T-helper 17 cell (primary cell): ENCODE measurements around the gene PLEKHM3. TPM values are rescaled to one million over a fixed set of nuclear protein-coding genes. Genes with fewer than 3 reads are reported as not detected.
A peak's percentile ranks its signal among the peaks of the same experiment; 100 is the strongest.

Experiments used
- ATAC-seq: fragments of 150-1000 bp; cut with Tn5 transposase; 2 replicates; pipeline ENCODE4 v1.10.0; 2021; ENCODE audit warnings: mild to moderate bottlenecking, moderate library complexity
- DNase-seq, 3 donors: peaks; one replicate each; pipeline versions ENCODE4 v3.0.0 to v3.0.0-alpha.2; 2020 to 2021
- H3K9me3 ChIP-seq: one replicate; pipeline ENCODE4 v1.7.0; 2013; ENCODE audit warnings: low read length, mild to moderate bottlenecking; ENCODE audit not compliant: control insufficient read depth, poor library complexity, severe bottlenecking
- H3K27ac Mint-ChIP-seq: one replicate; pipeline ENCODE4 v1.8.0; 2022; ENCODE audit warnings: mild to moderate bottlenecking, moderate library complexity, mixed read lengths
- H3K27me3 Mint-ChIP-seq: one replicate; pipeline ENCODE4 v1.8.0; 2022; ENCODE audit warnings: mixed read lengths
- H3K36me3 Mint-ChIP-seq: one replicate; pipeline ENCODE4 v1.8.0; 2022; ENCODE audit warnings: low read depth, mixed read lengths
- H3K4me1 Mint-ChIP-seq: one replicate; pipeline ENCODE4 v1.8.0; 2022; ENCODE audit warnings: mild to moderate bottlenecking, mixed read lengths
- H3K4me3 Mint-ChIP-seq: one replicate; pipeline ENCODE4 v1.8.0; 2022; ENCODE audit warnings: mild to moderate bottlenecking, moderate library complexity, mixed read lengths
- total RNA-seq, 4 donors: library from RNA in 2 of 4; stranded (reverse) in 2 of 4; gene quantifications; one replicate each; pipeline ENCODE4 v1.2.3 and lab custom pipeline; 2022 to 2026

PLEKHM3 gene
- total RNA-seq, 2 donors from 2014 or later: 14.3 to 14.4 TPM

- Mint-ChIP-seq H3K4me1 (peaks cover 16% of the 10 kb centered on the region), H3K4me3 (no peak overlapping the region), H3K27ac (no peak overlapping the region), H3K36me3 (peaks cover 17% of the 10 kb centered on the region), H3K27me3 (no peaks in the 10 kb centered on the region)
- no peaks in the 10 kb centered on the region for H3K9me3 ChIP-seq
- no peak for DNase-seq
- ATAC-seq: no peak
Observed at GRCh38 chr2:207944979-207945600, 80.2 kb downstream of the PLEKHM3 start.

- no peaks in the 10 kb centered on the region for H3K27me3 Mint-ChIP-seq
- H3K4me1 Mint-ChIP-seq: peaks cover 20% of the 10 kb centered on the region
- peaks cover 20% of the 10 kb centered on the region for H3K36me3 Mint-ChIP-seq
Observed at GRCh38 chr2:207944334-207944733, 81.0 kb downstream of the PLEKHM3 start.

GRCh38 chr2:207939342-207940108 lies 85.8 kb downstream of the PLEKHM3 start:
- no peak for ATAC-seq
- H3K27me3 Mint-ChIP-seq: no peaks in the 10 kb centered on the region
- no peak for DNase-seq
- peaks cover 17% of the 10 kb centered on the region for H3K36me3 Mint-ChIP-seq
- H3K4me1 Mint-ChIP-seq: peaks cover 14% of the 10 kb centered on the region
- H3K27ac Mint-ChIP-seq: peak overlapping the region; percentile 57
- no peaks in the 10 kb centered on the region for H3K9me3 ChIP-seq
- no peak overlapping the region for H3K4me3 Mint-ChIP-seq

More at GRCh38 chr2:207944334-207944733, 81.0 kb downstream of the PLEKHM3 start:
- H3K9me3 ChIP-seq: no peaks in the 10 kb centered on the region
- Mint-ChIP-seq H3K27ac (no peak overlapping the region), H3K4me3 (no peak overlapping the region)
- ATAC-seq (no peak), DNase-seq (no peak)

- Mint-ChIP-seq H3K36me3 (peaks cover 13% of the 10 kb centered on the region), H3K4me3 (no peak overlapping the region), H3K27me3 (no peaks in the 10 kb centered on the region), H3K27ac (peak overlapping the region; percentile 57), H3K4me1 (peaks cover 14% of the 10 kb centered on the region)
- H3K9me3 ChIP-seq: no peaks in the 10 kb centered on the region
- DNase-seq: no peak
- no peak for ATAC-seq
Observed at GRCh38 chr2:207938886-207939285, 86.4 kb downstream of the PLEKHM3 start.

- H3K9me3 ChIP-seq: no peaks in the 10 kb centered on the region
- Mint-ChIP-seq H3K27ac (no peak overlapping the region), H3K4me3 (no peak overlapping the region), H3K4me1 (peaks cover 14% of the 10 kb centered on the region), H3K36me3 (peaks cover 12% of the 10 kb centered on the region), H3K27me3 (no peaks in the 10 kb centered on the region)
- ATAC-seq (no peak), DNase-seq (no peak)
Observed at GRCh38 chr2:207938415-207938814, 86.9 kb downstream of the PLEKHM3 start.

- peaks cover 10% of the 10 kb centered on the region for H3K36me3 Mint-ChIP-seq
- H3K27ac Mint-ChIP-seq: no peak overlapping the region
- H3K9me3 ChIP-seq: no peaks in the 10 kb centered on the region
- no peaks in the 10 kb centered on the region for H3K27me3 Mint-ChIP-seq
- H3K4me1 Mint-ChIP-seq: peaks cover 14% of the 10 kb centered on the region
- H3K4me3 Mint-ChIP-seq: no peak overlapping the region
- ATAC-seq (no peak), DNase-seq (no peak)
Observed at GRCh38 chr2:207937823-207938222, 87.5 kb downstream of the PLEKHM3 start.

- H3K4me3 Mint-ChIP-seq: no peak overlapping the region
- H3K27ac Mint-ChIP-seq: no peak overlapping the region
- peaks cover 8% of the 10 kb centered on the region for H3K36me3 Mint-ChIP-seq
- DNase-seq (no peak), ATAC-seq (no peak)
- H3K27me3 Mint-ChIP-seq: no peaks in the 10 kb centered on the region
- no peaks in the 10 kb centered on the region for H3K9me3 ChIP-seq
- peaks cover 15% of the 10 kb centered on the region for H3K4me1 Mint-ChIP-seq
Observed at GRCh38 chr2:207937253-207937652, 88.1 kb downstream of the PLEKHM3 start.

GRCh38 chr2:207936380-207936779 lies 88.9 kb downstream of the PLEKHM3 start:
- H3K9me3 ChIP-seq: no peaks in the 10 kb centered on the region
- DNase-seq (no peak), ATAC-seq (no peak)
- peaks cover 11% of the 10 kb centered on the region for H3K4me1 Mint-ChIP-seq
- no peak overlapping the region for H3K4me3 Mint-ChIP-seq
- H3K27me3 Mint-ChIP-seq: no peaks in the 10 kb centered on the region
- H3K36me3 Mint-ChIP-seq: peaks cover 8% of the 10 kb centered on the region
- H3K27ac Mint-ChIP-seq: no peak overlapping the region

GRCh38 chr2:207935991-207936370 lies 89.3 kb downstream of the PLEKHM3 start:
- DNase-seq (no peak), ATAC-seq (no peak)
- Mint-ChIP-seq H3K27me3 (no peaks in the 10 kb centered on the region), H3K36me3 (peaks cover 8% of the 10 kb centered on the region), H3K27ac (no peak overlapping the region), H3K4me1 (peaks cover 8% of the 10 kb centered on the region), H3K4me3 (no peak overlapping the region)
- H3K9me3 ChIP-seq: no peaks in the 10 kb centered on the region

GRCh38 chr2:207935121-207935990 lies 90.0 kb downstream of the PLEKHM3 start:
- ATAC-seq (no peak), DNase-seq (no peak)
- Mint-ChIP-seq H3K4me1 (peaks cover 8% of the 10 kb centered on the region), H3K27ac (no peak overlapping the region), H3K36me3 (peaks cover 8% of the 10 kb centered on the region), H3K27me3 (no peaks in the 10 kb centered on the region), H3K4me3 (no peak overlapping the region)
- H3K9me3 ChIP-seq: no peaks in the 10 kb centered on the region

- Mint-ChIP-seq H3K27me3 (no peaks in the 10 kb centered on the region), H3K36me3 (peaks cover 7% of the 10 kb centered on the region), H3K4me3 (no peak overlapping the region), H3K4me1 (peaks cover 8% of the 10 kb centered on the region), H3K27ac (no peak overlapping the region)
- DNase-seq (no peak), ATAC-seq (no peak)
- no peaks in the 10 kb centered on the region for H3K9me3 ChIP-seq
Observed at GRCh38 chr2:207934720-207935119, 90.6 kb downstream of the PLEKHM3 start.

GRCh38 chr2:207933396-207934065 lies 91.8 kb downstream of the PLEKHM3 start:
- peaks cover 2% of the 10 kb centered on the region for H3K4me1 Mint-ChIP-seq
- no peaks in the 10 kb centered on the region for H3K27me3 Mint-ChIP-seq
- no peak overlapping the region for H3K27ac Mint-ChIP-seq
- no peaks in the 10 kb centered on the region for H3K36me3 Mint-ChIP-seq
- DNase-seq (no peak), ATAC-seq (no peak)
- no peaks in the 10 kb centered on the region for H3K9me3 ChIP-seq
- no peak overlapping the region for H3K4me3 Mint-ChIP-seq

- H3K36me3 Mint-ChIP-seq: no peaks in the 10 kb centered on the region
- no peaks in the 10 kb centered on the region for H3K27me3 Mint-ChIP-seq
- no peak overlapping the region for H3K27ac Mint-ChIP-seq
- H3K4me1 Mint-ChIP-seq: peaks cover 2% of the 10 kb centered on the region
- H3K9me3 ChIP-seq: no peaks in the 10 kb centered on the region
- DNase-seq (no peak), ATAC-seq (no peak)
- H3K4me3 Mint-ChIP-seq: no peak overlapping the region
Observed at GRCh38 chr2:207932106-207932505, 93.2 kb downstream of the PLEKHM3 start.
